GM19395 (cell line): ENCODE data around the gene COX20.
A peak's percentile ranks its signal among the peaks of the same experiment; 100 is the strongest.

ENCODE experiments used
- ATAC-seq: cut with Tn5 transposase; IDR thresholded peaks from one replicate; pipeline ENCODE4 v1.9.1; 2021; ENCODE audit warnings: mild to moderate bottlenecking, moderate library complexity; ENCODE audit not compliant: unreplicated experiment

COX20 gene

GRCh38 chr1:244850099-244850852 is 14.8 kb downstream of the COX20 start:
- ATAC-seq: no peak

- ATAC-seq: no peak
Measured at GRCh38 chr1:244850896-244851295, 15.4 kb downstream of the COX20 start.

- no peak for ATAC-seq
Measured at GRCh38 chr1:244851546-244852231, 16.2 kb downstream of the COX20 start.

GRCh38 chr1:244852694-244853093 is 17.2 kb downstream of the COX20 start:
- ATAC-seq: no peak

- ATAC-seq: no peak
Measured at GRCh38 chr1:244854166-244854565, 18.7 kb downstream of the COX20 start.

- ATAC-seq: no peak
Measured at GRCh38 chr1:244854865-244855578, 19.6 kb downstream of the COX20 start.

- ATAC-seq: no peak
Measured at GRCh38 chr1:244857761-244858160, 22.3 kb downstream of the COX20 start.

- ATAC-seq: no peak
Measured at GRCh38 chr1:244858357-244858756, 22.9 kb downstream of the COX20 start.

- ATAC-seq: no peak
Measured at GRCh38 chr1:244860078-244860477, 24.6 kb downstream of the COX20 start.

GRCh38 chr1:244860914-244861610 is 25.6 kb downstream of the COX20 start:
- no peak for ATAC-seq

GRCh38 chr1:244861683-244862082 is 26.2 kb downstream of the COX20 start:
- no peak for ATAC-seq

GRCh38 chr1:244862354-244862698 is 26.9 kb downstream of the COX20 start:
- no peak for ATAC-seq

GRCh38 chr1:244862699-244863490 is 27.4 kb downstream of the COX20 start:
- peak; percentile 55 for ATAC-seq

GRCh38 chr1:244863491-244864252 is 28.2 kb downstream of the COX20 start:
- ATAC-seq: peak; percentile 12

GRCh38 chr1:244864253-244865027 is 29.0 kb downstream of the COX20 start, which contains the start of gene HNRNPU:
TSS of gene HNRNPU (minus strand) at chr1:244864543. CDS start at chr1:244864307, 236 bp downstream.
- peak; percentile 70 for ATAC-seq

- ATAC-seq: peak; percentile 3
Measured at GRCh38 chr1:244865028-244865371, 29.5 kb downstream of the COX20 start.

GRCh38 chr1:244865820-244866219 is 30.4 kb downstream of the COX20 start:
- ATAC-seq: no peak

- ATAC-seq: no peak
Measured at GRCh38 chr1:244866355-244866754, 30.9 kb downstream of the COX20 start.
